K562 (cell line): ENCODE measurements around the gene CCDC71L.

Source experiments
- HDAC3 ChIP-seq: fragments of 450-650 bp; IDR thresholded peaks from 2 replicates; pipeline ENCODE4 v1.6.1; 2018; ENCODE audit warnings: borderline replicate concordance, mild to moderate bottlenecking, moderate library complexity; ENCODE audit not compliant: partially characterized antibody
- RAD21 ChIP-seq, 2 experiments: fragments of 250-450 bp in 1 of 2; fragments of 450-650 bp in 1 of 2; sonication (Bioruptor Pico) in 1 of 2; formaldehyde crosslinking in 1 of 2; IDR thresholded peaks in 1 of 2; conservative IDR thresholded peaks in 1 of 2; 2 replicates each; pipeline versions ENCODE4 v1.4.0 to v1.8.0; 2020 to 2022; ENCODE audit warnings: mild to moderate bottlenecking in 2 of 2, moderate library complexity in 1 of 2
- RAD51 ChIP-seq: fragments of 450-650 bp; IDR thresholded peaks from 2 replicates; pipeline ENCODE4 v1.7.1; 2016; ENCODE audit warnings: low read depth, mild to moderate bottlenecking, borderline replicate concordance
- RBM17 ChIP-seq: fragments of 200-400 bp; formaldehyde crosslinking; IDR thresholded peaks from 2 replicates; pipeline ENCODE4 v1.6.1; 2017; ENCODE audit warnings: low read depth, mild to moderate bottlenecking, low read length, borderline replicate concordance
- RFX7 ChIP-seq: fragments of 250-450 bp; sonication (Bioruptor Pico); IDR thresholded peaks from 2 replicates; pipeline ENCODE4 v1.5.1; 2021; ENCODE audit warnings: mild to moderate bottlenecking
- SRSF1 ChIP-seq: fragments of 200-400 bp; formaldehyde crosslinking; IDR thresholded peaks from 2 replicates; pipeline ENCODE4 v1.6.1; 2017; ENCODE audit warnings: mild to moderate bottlenecking, low read depth, low read length, moderate library complexity
- THRA ChIP-seq: fragments of 450-650 bp; IDR thresholded peaks from 2 replicates; pipeline ENCODE4 v1.6.1; 2017; ENCODE audit warnings: mild to moderate bottlenecking, moderate library complexity
- ZBTB33 ChIP-seq: sonication (generic); formaldehyde crosslinking; IDR thresholded peaks from 2 replicates; pipeline ENCODE4 v1.8.1; 2023; ENCODE audit warnings: mild to moderate bottlenecking, missing genetic modification reagents
- TF ChIP-seq, protein P1 (sequence below), 3 experiments: IDR thresholded peaks in 2 of 3; conservative IDR thresholded peaks in 1 of 3; 2 replicates each; pipeline ENCODE4 v1.5.1; 2011 to 2012; ENCODE audit warnings: low read length in 3 of 3, mild to moderate bottlenecking in 3 of 3, control low read depth in 2 of 3, improper control_type of control experiment in 1 of 3, inconsistent platforms in 1 of 3, low read depth in 1 of 3, mixed read lengths in 1 of 3, moderate library complexity in 1 of 3; ENCODE audit not compliant: insufficient read depth in 2 of 3

DNA sequence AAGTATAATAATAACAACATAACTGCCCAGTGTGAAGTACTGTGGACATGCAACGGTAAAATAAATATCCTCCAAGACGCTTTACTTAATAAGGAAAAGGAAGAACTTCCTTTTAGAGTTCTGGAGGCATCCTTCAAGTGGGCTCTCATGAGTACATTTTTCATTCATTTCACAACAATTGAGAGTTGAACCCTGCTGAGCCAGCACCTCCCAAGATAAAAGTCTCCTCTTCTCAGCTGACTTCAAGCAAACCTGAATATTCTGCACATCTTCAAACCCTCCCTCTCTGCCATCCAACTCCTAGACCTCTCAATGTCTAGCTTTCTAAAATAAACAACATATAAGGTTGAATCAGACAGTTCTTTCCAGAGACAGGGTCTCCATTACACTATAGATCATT, 7.5 kb downstream of the CCDC71L start:
- no peak for TF ChIP-seq RFX7 (CRISPR knock-in tag)
- no peak for TF ChIP-seq RAD21 (CRISPR knock-in tag; conservative IDR thresholded peaks at IDR 0.05 in 1 of 2, IDR thresholded peaks at IDR 0.05 in 1 of 2)
- TF ChIP-seq RBM17 = no peak
- TF ChIP-seq, protein P1, sequence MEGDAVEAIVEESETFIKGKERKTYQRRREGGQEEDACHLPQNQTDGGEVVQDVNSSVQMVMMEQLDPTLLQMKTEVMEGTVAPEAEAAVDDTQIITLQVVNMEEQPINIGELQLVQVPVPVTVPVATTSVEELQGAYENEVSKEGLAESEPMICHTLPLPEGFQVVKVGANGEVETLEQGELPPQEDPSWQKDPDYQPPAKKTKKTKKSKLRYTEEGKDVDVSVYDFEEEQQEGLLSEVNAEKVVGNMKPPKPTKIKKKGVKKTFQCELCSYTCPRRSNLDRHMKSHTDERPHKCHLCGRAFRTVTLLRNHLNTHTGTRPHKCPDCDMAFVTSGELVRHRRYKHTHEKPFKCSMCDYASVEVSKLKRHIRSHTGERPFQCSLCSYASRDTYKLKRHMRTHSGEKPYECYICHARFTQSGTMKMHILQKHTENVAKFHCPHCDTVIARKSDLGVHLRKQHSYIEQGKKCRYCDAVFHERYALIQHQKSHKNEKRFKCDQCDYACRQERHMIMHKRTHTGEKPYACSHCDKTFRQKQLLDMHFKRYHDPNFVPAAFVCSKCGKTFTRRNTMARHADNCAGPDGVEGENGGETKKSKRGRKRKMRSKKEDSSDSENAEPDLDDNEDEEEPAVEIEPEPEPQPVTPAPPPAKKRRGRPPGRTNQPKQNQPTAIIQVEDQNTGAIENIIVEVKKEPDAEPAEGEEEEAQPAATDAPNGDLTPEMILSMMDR (IDR thresholded peaks at IDR 0.05 in 2 of 3, conservative IDR thresholded peaks at IDR 0.05 in 1 of 3; ENCODE audit: insufficient read depth in 2 of 3, low read depth in 1 of 3, low read length in 3 of 3) = no peak
- TF ChIP-seq SRSF1 = no peak
- TF ChIP-seq HDAC3 = no peak
- no peak for TF ChIP-seq RAD51
- TF ChIP-seq THRA = no peak
- TF ChIP-seq ZBTB33 (CRISPR knock-in tag) = no peak
